ENCODE measurements around the gene IL11RA. TPM values are rescaled to one million over a fixed set of nuclear protein-coding genes. Genes with fewer than 3 reads are reported as not detected.
"Not testable (repeated sequence)": the region's sequence is repeated elsewhere in the genome, so short reads cannot be mapped to it uniquely, and the experiment has no call there.

The IL11RA gene
- total and polyA plus RNA-seq, 10 of the 15 experiments (the other 5 are each of a cell fraction or from before 2014, with no cell fraction given) = 0.32 to 5.8 (median 2.2) TPM

DNA sequence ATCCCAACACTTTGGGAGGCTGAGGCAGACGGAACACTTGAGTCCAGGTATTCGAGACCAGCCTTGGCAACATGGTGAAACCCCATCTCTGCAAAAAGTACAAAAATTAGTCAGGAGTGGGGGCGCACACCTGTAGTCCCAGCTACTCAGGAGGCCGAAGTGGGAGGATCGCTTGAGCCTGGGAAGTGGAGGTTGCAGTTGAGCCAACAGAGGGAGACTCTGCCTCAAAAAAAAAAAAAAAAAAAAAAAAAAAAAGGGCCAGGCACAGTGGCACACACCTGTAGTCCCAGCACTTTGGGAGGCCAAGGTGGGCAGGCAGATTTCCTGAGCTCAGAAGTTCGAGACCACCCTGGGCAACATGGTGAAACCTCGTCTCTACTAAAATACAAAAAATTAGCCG lies 12.7 kb upstream of the IL11RA start:
- BruUV-seq (replicated peaks); H3K27ac ChIP-seq (ENCODE audit: control insufficient read depth, insufficient read depth); H3K9ac ChIP-seq (ENCODE audit: control insufficient read depth, insufficient read depth, low read length); in situ Hi-C loops (cut with MboI); H3K4me3 ChIP-seq; H3K27me3 ChIP-seq (replicated peaks in 1 of 2; ENCODE audit: control insufficient read depth in 2 of 2, insufficient read depth in 2 of 2, low read length in 1 of 2); ATAC-seq; H3K4me2 ChIP-seq (ENCODE audit: control insufficient read depth, insufficient read depth); H3K9me3 ChIP-seq (replicated peaks; ENCODE audit: control insufficient read depth, insufficient read depth, low read length); H3K36me3 ChIP-seq (ENCODE audit: control insufficient read depth in 2 of 2, insufficient read depth in 2 of 2, low read length in 1 of 2); H3K4me1 ChIP-seq (ENCODE audit: control insufficient read depth, insufficient read depth, low read length); FAIRE-seq; DNase-seq (ENCODE audit: low read depth, low spot score); H4K20me1 ChIP-seq (ENCODE audit: control insufficient read depth, insufficient read depth); H2AFZ ChIP-seq (ENCODE audit: control insufficient read depth, low read depth, low read length); intact Hi-C loops (cut with micrococcal nuclease; ENCODE audit: unreplicated experiment): not testable (repeated sequence)
- peaks cover 15% of the 10 kb centered on the region for H3K79me2 ChIP-seq (ENCODE audit: control insufficient read depth, insufficient read depth, low read length)
- ChIA-PET CTCF (interaction anchor here (6.7 to 8.3 kb wide), 3 partner anchors 8 to 26 kb away, joined by 58 to 118 read pairs (median 103); partner anchors contain the start of genes DCTN3, GALT and RPP25L), SMC1A (ENCODE audit: uncharacterized antibody, unreplicated experiment) (interaction anchor here (0.8 to 1.5 kb wide), 3 partner anchors 22 to 63 kb away, joined by 3 to 6 read pairs (median 3); no protein-coding TSS in a partner anchor), POLR2A (interaction anchor here (0.6 to 3.4 kb wide), 2 partner anchors 8 to 53 kb away, joined by 7 to 25 read pairs; partner anchors contain the start of gene GALT), RAD21 (ENCODE audit: unreplicated experiment) (interaction anchor here (2.6 kb wide), 1 partner anchor 8 kb away, joined by 14 read pairs; the partner anchor contains the start of gene GALT)
- 72% methylated on average over 8 of the region's 8 CpGs for WGBS (ENCODE audit: insufficient coverage, insufficient replicate concordance, low lambda C conversion rate, missing lambda C conversion rate)

DNA sequence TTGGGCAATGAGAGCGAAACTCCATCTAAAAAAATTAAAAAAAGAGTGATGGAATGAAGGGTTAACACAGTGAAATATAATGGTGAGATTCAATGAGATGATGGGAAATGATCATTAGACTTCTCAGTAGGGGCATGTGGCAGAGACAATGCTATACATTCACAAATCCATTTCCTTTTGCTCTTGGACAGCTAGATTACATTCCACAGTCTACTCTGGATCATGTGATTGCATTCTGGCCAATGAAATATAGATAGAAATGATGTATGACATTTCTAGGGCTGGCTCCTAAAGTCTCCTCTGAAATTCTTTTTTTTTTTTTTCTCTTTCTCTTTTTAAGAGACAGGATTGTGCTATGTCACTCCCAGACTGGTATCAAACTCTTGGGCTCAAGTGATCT lies 9.3 kb upstream of the IL11RA start:
- H3K4me1 ChIP-seq (ENCODE audit: control insufficient read depth, insufficient read depth, low read length) = peaks cover 8% of the 10 kb centered on the region
- no peak overlapping the region for H3K4me2 ChIP-seq (ENCODE audit: control insufficient read depth, insufficient read depth)
- H4K20me1 ChIP-seq (ENCODE audit: control insufficient read depth, insufficient read depth) = no peaks in the 10 kb centered on the region; the same call in 1 of the 2 replicates
- H3K27me3 ChIP-seq (replicated peaks in 1 of 2; ENCODE audit: control insufficient read depth in 2 of 2, insufficient read depth in 2 of 2, low read length in 1 of 2) = no peaks in the 10 kb centered on the region
- SMC1A ChIA-PET (ENCODE audit: uncharacterized antibody, unreplicated experiment) = interaction anchor here (1.2 kb wide), 1 partner anchor 9 kb away, joined by 3 read pairs; no protein-coding TSS in a partner anchor
- no peak for DNase-seq (ENCODE audit: low read depth, low spot score)
- no TSS peak for BruUV-seq (replicated peaks)
- no peak for FAIRE-seq
- ATAC-seq = no peak
- intact Hi-C loops (cut with micrococcal nuclease; ENCODE audit: unreplicated experiment) = no loop called here
- CTCF ChIA-PET = interaction anchor here (1.5 kb wide), 1 partner anchor 9 kb away, joined by 14 read pairs; no protein-coding TSS in a partner anchor
- POLR2A ChIA-PET = no interaction called here
- H3K36me3 ChIP-seq (ENCODE audit: control insufficient read depth in 2 of 2, insufficient read depth in 2 of 2, low read length in 1 of 2) = no peaks in the 10 kb centered on the region
- peaks cover 12% of the 10 kb centered on the region for H3K79me2 ChIP-seq (ENCODE audit: control insufficient read depth, insufficient read depth, low read length)
- RAD21 ChIA-PET (ENCODE audit: unreplicated experiment) = interaction anchor here (0.7 to 1.1 kb wide), 2 partner anchors 9 to 39 kb away, joined by 3 read pairs; no protein-coding TSS in a partner anchor
- in situ Hi-C loops (cut with MboI) = loop anchor here (5.0 kb wide), 1 partner anchor 50 kb away; no protein-coding TSS in a partner anchor
- WGBS (ENCODE audit: insufficient coverage, insufficient replicate concordance, low lambda C conversion rate, missing lambda C conversion rate) = 47% methylated on average over 1 of the region's 1 CpG
- no peak overlapping the region for H3K9ac ChIP-seq (ENCODE audit: control insufficient read depth, insufficient read depth, low read length)
- H3K4me3 ChIP-seq = no peak overlapping the region
- no peak overlapping the region for H3K27ac ChIP-seq (ENCODE audit: control insufficient read depth, insufficient read depth)
- H3K9me3 ChIP-seq (replicated peaks; ENCODE audit: control insufficient read depth, insufficient read depth, low read length) = no peaks in the 10 kb centered on the region
- no peak overlapping the region for H2AFZ ChIP-seq (ENCODE audit: control insufficient read depth, low read depth, low read length)
- TF ChIP-seq ZBED1 (IDR thresholded peaks at IDR 0.05; ENCODE audit: borderline replicate concordance) (no peak), SMC3 (IDR thresholded peaks at IDR 0.05; ENCODE audit: borderline replicate concordance, low read length) (no peak), YY1 (IDR thresholded peaks at IDR 0.05; ENCODE audit: low read depth, low read length) (no peak), POU2F2 (IDR thresholded peaks at IDR 0.05; ENCODE audit: borderline replicate concordance, low read depth, low read length) (no peak), ASH2L (IDR thresholded peaks at IDR 0.05; ENCODE audit: borderline replicate concordance, low read depth) (no peak), ATF3 (IDR thresholded peaks at IDR 0.05; ENCODE audit: borderline replicate concordance, extremely low read depth, low read depth, low read length) (no peak), NBN (IDR thresholded peaks at IDR 0.05) (no peak), EGR1 (IDR thresholded peaks at IDR 0.05; ENCODE audit: borderline replicate concordance in 1 of 2, low read depth in 2 of 2, low read length in 2 of 2) (no peak), FOXM1 (IDR thresholded peaks at IDR 0.05; ENCODE audit: low read depth, low read length) (no peak), SPI1 (IDR thresholded peaks at IDR 0.05; ENCODE audit: borderline replicate concordance, insufficient read depth, low read depth, low read length) (no peak), TBL1XR1 (IDR thresholded peaks at IDR 0.05; ENCODE audit: low read depth, low read length) (no peak), NFIC (IDR thresholded peaks at IDR 0.05; ENCODE audit: low read depth, low read length) (no peak), HDAC2 (IDR thresholded peaks at IDR 0.05) (no peak)
- TF ChIP-seq, protein P1, sequence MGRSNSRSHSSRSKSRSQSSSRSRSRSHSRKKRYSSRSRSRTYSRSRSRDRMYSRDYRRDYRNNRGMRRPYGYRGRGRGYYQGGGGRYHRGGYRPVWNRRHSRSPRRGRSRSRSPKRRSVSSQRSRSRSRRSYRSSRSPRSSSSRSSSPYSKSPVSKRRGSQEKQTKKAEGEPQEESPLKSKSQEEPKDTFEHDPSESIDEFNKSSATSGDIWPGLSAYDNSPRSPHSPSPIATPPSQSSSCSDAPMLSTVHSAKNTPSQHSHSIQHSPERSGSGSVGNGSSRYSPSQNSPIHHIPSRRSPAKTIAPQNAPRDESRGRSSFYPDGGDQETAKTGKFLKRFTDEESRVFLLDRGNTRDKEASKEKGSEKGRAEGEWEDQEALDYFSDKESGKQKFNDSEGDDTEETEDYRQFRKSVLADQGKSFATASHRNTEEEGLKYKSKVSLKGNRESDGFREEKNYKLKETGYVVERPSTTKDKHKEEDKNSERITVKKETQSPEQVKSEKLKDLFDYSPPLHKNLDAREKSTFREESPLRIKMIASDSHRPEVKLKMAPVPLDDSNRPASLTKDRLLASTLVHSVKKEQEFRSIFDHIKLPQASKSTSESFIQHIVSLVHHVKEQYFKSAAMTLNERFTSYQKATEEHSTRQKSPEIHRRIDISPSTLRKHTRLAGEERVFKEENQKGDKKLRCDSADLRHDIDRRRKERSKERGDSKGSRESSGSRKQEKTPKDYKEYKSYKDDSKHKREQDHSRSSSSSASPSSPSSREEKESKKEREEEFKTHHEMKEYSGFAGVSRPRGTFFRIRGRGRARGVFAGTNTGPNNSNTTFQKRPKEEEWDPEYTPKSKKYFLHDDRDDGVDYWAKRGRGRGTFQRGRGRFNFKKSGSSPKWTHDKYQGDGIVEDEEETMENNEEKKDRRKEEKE (IDR thresholded peaks at IDR 0.05) = no peak
